NOMO-1 treated with dmso at 0.1 percent for 144 hours (cell line): ENCODE results near the gene TXNDC2.

Source experiments
- DNase-seq: peaks from one replicate; lab custom pipeline; 2025; ENCODE audit not compliant: unreplicated experiment; lab: John Stamatoyannopoulos, UW

The TXNDC2 gene

GRCh38 chr18:9930299-9930884 lies 44.6 kb downstream of the TXNDC2 start:
- DNase-seq = no peak

- DNase-seq = no peak
These were observed 45.4 kb downstream of the TXNDC2 start for GRCh38 chr18:9931146-9931545.

- DNase-seq = no peak
These were observed 45.9 kb downstream of the TXNDC2 start for GRCh38 chr18:9931678-9932077.

- no peak for DNase-seq
These were observed 48.1 kb downstream of the TXNDC2 start for GRCh38 chr18:9933865-9934264.

- no peak for DNase-seq
These were observed 48.5 kb downstream of the TXNDC2 start for GRCh38 chr18:9934274-9934673.
